GM19468 (cell line): ENCODE measurements around the gene SEC23B.
"Not testable (repeated sequence)": the region's sequence is repeated elsewhere in the genome, so short reads cannot be mapped to it uniquely, and the experiment has no call there.

Experiments
- ATAC-seq: cut with Tn5 transposase; IDR thresholded peaks from one replicate; pipeline ENCODE4 v1.9.1; 2021; ENCODE audit warnings: mild to moderate bottlenecking, moderate library complexity, moderate number of reproducible peaks; ENCODE audit not compliant: unreplicated experiment; ENCODE audit errors: extremely low read depth

SEC23B gene

DNA sequence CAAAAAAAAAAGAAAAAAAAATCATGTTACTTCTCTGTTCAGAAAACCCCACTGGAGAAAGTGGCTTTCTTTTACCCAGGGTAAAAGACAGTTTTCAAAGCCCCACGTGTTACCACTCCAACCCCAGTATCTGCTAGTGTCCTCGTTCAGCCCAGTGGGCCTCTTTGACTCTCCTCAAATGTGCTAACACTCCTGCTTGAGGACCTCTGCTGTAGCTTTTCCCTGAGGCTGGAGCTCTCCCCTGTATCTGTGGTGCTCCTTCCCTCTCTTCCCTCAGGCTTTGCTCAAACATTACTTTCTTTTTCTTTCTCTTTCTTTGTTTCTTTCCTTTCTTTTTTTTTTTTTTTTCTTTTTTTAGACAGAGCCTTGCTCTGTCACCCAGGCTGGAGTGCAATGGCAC, 15.3 kb downstream of the SEC23B start:
- no peak for ATAC-seq

DNA sequence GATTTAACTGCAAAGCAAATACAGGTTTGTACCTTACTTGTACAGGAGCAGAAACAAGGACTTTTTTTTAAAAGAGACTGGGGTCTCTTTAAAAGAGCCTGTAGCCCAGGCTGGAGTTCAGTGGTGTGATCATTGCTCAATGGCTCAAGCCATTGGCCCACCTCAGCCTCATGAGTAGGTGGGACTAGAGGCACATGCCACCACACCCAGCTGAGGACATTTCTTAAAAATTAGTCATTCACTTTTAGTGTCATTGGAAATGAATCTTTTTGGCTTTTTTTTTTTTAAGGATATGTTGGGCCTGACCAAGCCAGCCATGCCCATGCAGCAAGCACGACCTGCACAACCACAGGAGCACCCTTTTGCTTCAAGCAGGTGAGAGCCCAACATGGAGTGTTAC, 16.9 kb downstream of the SEC23B start:
- ATAC-seq = no peak

DNA sequence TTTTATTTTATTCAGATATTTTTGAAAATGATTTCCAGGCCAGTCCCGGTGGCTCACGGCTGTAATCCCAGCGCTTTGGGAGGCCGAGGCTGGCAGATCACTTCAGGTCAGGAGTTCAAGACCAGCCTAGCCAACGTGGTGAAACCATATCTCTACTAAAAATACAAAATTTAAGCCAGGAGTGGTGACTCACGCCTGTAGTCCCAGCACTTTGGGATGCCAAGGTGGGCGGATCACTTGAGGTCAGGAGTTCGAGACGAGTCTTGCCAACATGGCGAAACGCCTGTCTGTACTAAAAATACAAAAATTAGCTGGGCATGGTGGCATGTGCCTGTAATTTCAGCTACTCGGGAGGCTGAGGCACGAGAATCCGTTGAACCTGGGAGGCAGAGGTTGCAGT, 19.0 kb downstream of the SEC23B start:
- ATAC-seq = not testable (repeated sequence)

GRCh38 chr20:18527339-18527738, 19.6 kb downstream of the SEC23B start:
- ATAC-seq = no peak

DNA sequence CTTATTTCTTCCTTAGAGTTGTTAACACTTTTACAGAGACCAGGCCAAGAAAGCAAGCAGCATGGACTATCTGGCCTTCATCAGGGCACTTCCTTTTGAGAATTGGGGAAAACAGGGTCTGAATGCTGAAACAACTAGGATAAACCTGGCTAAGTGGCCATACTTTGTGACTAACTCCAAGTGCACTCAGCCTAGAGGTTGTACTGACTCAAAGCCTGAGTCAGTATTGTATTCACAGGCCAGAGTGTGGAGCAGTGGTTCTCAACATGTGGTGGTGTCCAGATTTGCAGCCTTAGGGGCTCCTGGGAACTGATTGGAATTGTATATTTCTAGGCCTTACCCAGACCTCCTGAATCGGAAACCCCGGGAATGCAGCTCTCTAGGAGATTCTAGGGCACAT, 20.1 kb downstream of the SEC23B start:
- ATAC-seq = no peak

- no peak for ATAC-seq
These were observed 21.3 kb downstream of the SEC23B start for GRCh38 chr20:18529041-18529440.

DNA sequence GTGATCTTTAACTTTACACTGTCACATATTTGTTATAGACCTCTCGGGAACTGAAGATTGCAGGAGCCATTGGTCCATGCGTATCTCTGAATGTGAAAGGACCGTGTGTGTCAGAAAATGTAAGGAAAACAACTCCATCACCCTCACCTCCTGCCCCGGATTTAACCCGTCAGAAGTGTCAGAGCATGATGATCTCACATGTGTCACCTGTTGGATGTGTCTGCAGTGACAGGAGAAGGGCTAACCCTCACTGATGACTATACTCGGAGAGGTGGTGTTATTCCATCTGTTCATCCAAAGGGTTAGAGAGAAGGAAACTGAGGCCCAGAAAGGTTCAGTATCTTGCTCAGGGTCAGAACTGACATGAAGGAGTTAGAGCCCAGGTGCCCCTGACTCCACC, 24.9 kb downstream of the SEC23B start:
- ATAC-seq = no peak

DNA sequence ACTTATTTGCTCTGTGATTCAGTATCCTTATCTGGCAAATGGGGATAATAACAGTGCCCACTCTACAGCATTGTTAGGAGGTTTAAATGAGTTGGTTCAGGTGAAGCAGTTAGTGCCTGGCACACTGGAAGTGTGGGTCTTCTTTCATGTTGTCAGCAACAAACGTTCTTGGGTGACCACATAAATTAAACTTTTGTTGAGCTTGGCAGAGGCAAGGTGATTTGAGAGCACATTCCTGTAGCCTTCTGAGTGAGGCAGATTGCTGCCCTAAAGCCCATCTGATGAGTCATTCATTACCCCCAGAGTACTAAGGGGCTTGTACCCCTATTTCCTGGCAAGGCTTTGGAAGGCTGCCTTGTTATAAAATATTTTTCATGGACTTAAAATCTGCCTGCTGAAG, 25.8 kb downstream of the SEC23B start:
- no peak for ATAC-seq

DNA sequence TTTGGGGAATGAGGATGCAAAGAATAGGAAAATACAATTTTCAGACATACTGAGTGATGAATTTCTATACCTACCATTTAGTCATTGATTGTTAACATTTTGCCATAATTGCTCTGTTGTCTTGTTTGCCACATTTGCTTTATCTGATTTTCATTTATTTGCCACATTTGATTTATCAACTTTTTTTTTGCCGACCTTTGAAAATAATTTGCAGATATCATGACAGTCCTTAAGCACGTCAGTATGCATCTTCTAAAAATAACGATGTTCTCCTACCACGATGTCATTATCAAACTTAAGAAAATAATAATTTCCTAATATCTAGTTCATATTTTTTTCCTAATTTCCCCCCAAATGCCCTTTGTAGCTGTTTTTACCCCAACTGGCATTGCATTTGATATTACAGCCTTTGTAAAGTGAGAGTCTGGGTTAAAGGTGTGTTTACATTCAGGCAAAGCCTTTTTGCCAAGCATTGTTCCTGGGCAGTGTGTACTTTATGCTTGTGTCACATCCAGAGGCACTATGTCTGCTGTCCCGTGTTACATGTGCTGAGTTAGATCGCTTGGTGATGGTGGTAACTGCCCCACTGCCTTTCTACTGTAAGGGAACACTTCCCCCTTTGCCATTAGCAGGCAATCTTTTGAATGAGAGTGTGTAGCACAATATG, 26.4 kb downstream of the SEC23B start:
- no peak for ATAC-seq

- no peak for ATAC-seq
These were observed 29.9 kb downstream of the SEC23B start for GRCh38 chr20:18537651-18538050.

DNA sequence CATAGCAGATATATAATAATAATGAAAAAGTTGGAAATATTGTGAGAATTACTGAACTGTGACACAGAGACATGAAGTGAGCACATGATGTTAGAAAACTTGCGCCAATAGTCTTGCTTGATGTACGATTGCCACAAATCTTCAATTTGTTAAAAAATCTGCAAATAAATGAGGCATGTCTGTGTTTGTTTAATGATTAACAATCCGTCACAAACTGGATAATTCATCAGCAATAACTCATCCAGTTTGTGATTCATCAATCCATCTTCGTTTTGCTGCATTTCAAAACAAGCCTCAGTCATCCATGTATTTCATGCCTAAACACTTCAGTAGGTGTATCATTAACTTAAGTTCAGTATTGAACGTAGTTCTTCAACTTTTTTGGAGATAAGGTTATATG, 34.0 kb downstream of the SEC23B start:
- ATAC-seq = no peak

- ATAC-seq = no peak
These were observed 35.5 kb downstream of the SEC23B start for GRCh38 chr20:18543216-18543615.

GRCh38 chr20:18543932-18544331, 36.2 kb downstream of the SEC23B start:
- no peak for ATAC-seq

DNA sequence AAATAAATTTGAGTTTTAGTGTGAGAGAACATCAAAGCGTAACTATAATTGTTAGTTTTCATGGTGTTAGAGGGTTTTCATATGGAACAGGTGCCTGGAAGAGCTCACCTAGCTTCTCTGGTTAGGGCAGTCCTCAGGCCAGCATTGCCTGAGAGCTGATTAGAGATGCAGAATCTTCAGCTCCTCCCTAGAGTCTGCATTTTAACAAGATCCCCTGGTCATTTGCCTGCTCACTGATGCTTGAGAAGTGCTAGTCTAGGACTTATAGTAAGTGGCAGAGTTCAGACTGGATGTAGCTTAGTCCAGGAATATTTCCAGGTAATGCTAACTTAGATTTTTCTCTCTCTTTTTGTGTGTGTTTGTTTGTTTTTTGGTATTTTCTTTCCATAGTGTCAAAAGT, 37.8 kb downstream of the SEC23B start:
- no peak for ATAC-seq

- no peak for ATAC-seq
These were observed 40.7 kb downstream of the SEC23B start for GRCh38 chr20:18548465-18548864.

DNA sequence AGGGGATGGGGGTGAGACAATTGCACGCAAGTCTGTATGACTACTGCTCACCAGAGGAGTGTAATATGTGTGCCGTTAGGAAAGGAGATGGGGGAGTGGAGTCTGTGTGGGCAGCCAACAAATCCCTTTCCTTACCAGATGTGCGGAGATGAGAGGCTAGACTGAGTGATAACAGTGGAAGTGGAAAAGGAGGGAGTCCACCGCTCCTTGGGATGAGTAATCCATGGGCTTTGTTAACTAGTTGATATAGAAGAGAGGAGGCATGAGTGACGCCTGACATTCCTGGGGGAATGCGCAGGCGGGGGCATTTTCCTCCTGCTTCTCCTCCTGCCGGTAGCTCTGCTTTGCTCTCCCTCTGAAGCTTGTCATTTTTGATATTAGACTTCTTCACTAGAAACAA, 46.0 kb downstream of the SEC23B start:
- ATAC-seq = no peak

DNA sequence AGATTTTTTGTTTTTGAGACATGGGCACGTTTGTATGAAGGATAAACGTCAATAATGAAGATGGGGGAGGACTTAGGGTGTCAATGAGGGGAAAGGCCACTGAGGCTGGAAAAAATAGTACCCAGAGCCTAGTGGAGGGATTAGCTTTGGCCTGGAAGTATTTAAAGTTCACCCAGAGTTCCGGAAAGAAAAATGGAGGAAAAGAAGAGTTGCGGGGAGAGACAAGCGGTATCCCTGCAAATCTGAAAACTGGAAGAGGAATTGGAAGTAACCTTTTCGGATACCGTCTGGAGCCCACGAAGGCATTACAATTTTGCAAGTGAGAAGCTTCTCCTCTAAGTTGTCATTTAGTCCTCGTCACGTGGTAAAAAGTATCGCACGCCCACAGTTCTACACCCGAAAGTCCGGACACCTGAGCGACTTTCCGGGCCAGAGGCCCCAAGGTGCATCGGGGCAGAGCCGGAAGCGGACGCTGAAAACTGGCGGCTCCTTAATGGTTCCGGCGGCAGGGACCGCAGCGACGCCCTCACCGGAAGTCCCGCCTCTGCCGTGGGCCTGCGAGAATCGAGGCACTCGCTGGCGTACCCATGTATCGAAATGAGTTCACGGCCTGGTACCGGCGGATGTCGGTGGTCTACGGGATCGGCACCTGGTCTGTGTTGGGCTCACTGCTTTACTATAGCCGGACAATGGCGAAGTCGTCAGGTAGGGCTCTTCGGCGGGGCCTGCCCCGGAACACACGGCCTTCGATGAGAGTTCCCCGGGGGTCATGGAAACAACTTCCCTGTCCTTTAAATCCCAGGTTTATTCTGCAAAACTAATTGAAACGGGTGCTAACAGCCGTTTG, 59.4 kb downstream of the SEC23B start, which contains the start of gene SMIM26:
TSS of gene SMIM26 (plus strand) at position 541 of the 847 bp plus-strand sequence. CDS start at position 588, 47 bp downstream.
- peak; percentile 98 for ATAC-seq

DNA sequence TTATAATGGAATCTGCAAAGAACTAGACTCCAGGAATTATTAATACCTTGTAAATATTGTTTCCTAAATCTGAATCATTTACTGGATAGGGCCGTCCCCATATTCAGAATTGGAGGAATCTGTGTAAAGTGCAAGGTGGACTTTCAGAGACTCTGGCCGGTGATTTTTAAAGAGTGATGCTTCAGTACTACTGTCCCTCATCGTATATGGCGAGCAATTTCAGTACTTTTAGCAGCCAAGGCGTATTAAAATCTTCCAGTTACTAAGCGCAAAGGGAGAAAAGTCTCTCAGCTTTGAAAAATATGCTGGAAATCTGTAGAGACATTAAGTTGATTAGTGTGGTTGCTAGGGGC, 60.0 kb downstream of the SEC23B start:
- no peak for ATAC-seq

GRCh38 chr20:18571009-18571408, 63.3 kb downstream of the SEC23B start:
- ATAC-seq = no peak

- ATAC-seq = no peak
These were observed 63.8 kb downstream of the SEC23B start for GRCh38 chr20:18571578-18571977.

- ATAC-seq = no peak
These were observed 70.2 kb downstream of the SEC23B start for GRCh38 chr20:18577942-18578341.

DNA sequence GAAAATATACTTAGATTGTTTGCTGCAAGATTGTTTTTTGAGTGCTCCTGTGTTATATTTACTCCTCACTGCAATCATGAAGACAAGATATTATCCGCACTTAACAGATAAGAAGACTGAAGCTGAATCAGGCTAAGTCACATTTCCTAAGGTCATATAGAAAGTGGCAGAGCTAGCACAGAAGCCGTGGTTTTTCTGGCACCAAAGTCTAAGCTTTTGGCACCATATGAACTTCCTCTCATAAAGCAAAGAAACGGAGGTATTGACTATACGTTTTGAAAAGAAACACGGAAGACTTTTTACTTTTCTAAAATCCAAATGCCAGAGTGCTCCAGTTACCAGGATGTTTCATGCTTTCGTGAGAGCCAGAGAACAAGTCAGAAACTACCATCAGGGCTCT, 70.8 kb downstream of the SEC23B start:
- ATAC-seq = no peak
